ENCODE data around the gene KLHL29. TPM values are rescaled to one million over a fixed set of nuclear protein-coding genes. Genes with fewer than 3 reads are reported as not detected.

KLHL29 gene
- total RNA-seq, 1 donor from 2014 or later = 15.1 TPM

GRCh38 chr2:23506531-23507266 is 121.7 kb downstream of the KLHL29 start:
- Histone ChIP-seq H3K9me3 (no peaks in the 10 kb centered on the region), H3K36me3 (no peaks in the 10 kb centered on the region), H3K27me3 (no peaks in the 10 kb centered on the region), H3K4me1 (peaks cover 22% of the 10 kb centered on the region), H3K4me3 (no peak overlapping the region), H3K27ac (peak overlapping the region; percentile 31)
- TF ChIP-seq CTCF (IDR thresholded peaks at IDR 0.05) = no peak
- DNase-seq (no peak), ATAC-seq (peak; percentile 67)
- intact Hi-C loops (cut with DNase I) = no loop called here

GRCh38 chr2:23507267-23508065 is 122.5 kb downstream of the KLHL29 start:
- DNase-seq = no peak
- Histone ChIP-seq H3K27me3 (no peaks in the 10 kb centered on the region), H3K4me1 (peaks cover 22% of the 10 kb centered on the region), H3K4me3 (no peak overlapping the region), H3K9me3 (no peaks in the 10 kb centered on the region), H3K36me3 (no peaks in the 10 kb centered on the region), H3K27ac (no peak overlapping the region)
- no peak for TF ChIP-seq CTCF (IDR thresholded peaks at IDR 0.05)
- no peak for ATAC-seq
- intact Hi-C loops (cut with DNase I) = no loop called here

GRCh38 chr2:23508066-23508390 is 123.0 kb downstream of the KLHL29 start:
- Histone ChIP-seq H3K36me3 (no peaks in the 10 kb centered on the region), H3K4me3 (no peak overlapping the region), H3K27ac (no peak overlapping the region), H3K9me3 (no peaks in the 10 kb centered on the region), H3K27me3 (no peaks in the 10 kb centered on the region), H3K4me1 (peaks cover 22% of the 10 kb centered on the region)
- DNase-seq = no peak
- TF ChIP-seq CTCF (IDR thresholded peaks at IDR 0.05) = no peak
- intact Hi-C loops (cut with DNase I) = no loop called here
- ATAC-seq = no peak

GRCh38 chr2:23509103-23509502 is 124.1 kb downstream of the KLHL29 start:
- no peaks in the 10 kb centered on the region for H3K9me3 ChIP-seq
- H3K27ac ChIP-seq = no peak overlapping the region
- no peak overlapping the region for H3K4me3 ChIP-seq
- no peak for TF ChIP-seq CTCF (IDR thresholded peaks at IDR 0.05)
- intact Hi-C loops (cut with DNase I) = no loop called here
- H3K36me3 ChIP-seq = no peaks in the 10 kb centered on the region
- ATAC-seq (no peak), DNase-seq (no peak)
- H3K27me3 ChIP-seq = no peaks in the 10 kb centered on the region
- H3K4me1 ChIP-seq = peaks cover 22% of the 10 kb centered on the region

- DNase-seq = no peak
- Histone ChIP-seq H3K27ac (no peak overlapping the region), H3K9me3 (no peaks in the 10 kb centered on the region), H3K27me3 (no peaks in the 10 kb centered on the region), H3K4me1 (peaks cover 22% of the 10 kb centered on the region), H3K4me3 (no peak overlapping the region), H3K36me3 (no peaks in the 10 kb centered on the region)
- TF ChIP-seq CTCF (IDR thresholded peaks at IDR 0.05) = no peak
- intact Hi-C loops (cut with DNase I) = no loop called here
- ATAC-seq = no peak
Measured at GRCh38 chr2:23509596-23510292, 124.8 kb downstream of the KLHL29 start.

All from upper lobe of right lung (tissue), 1 donor.